Activated CD8-positive, alpha-beta memory T cell treated with anti-CD3 and anti-CD28 coated beads, Interleukin-2, amount 50 U/mL, for 48 hours (primary cell): ENCODE measurements around the gene NTN3.
"Not testable (repeated sequence)": the region's sequence is repeated elsewhere in the genome, so short reads cannot be mapped to it uniquely, and the experiment has no call there.

Experiments used
- DNase-seq: peaks from one replicate; pipeline ENCODE4 v3.0.0-alpha.2; 2020

NTN3 gene

DNA sequence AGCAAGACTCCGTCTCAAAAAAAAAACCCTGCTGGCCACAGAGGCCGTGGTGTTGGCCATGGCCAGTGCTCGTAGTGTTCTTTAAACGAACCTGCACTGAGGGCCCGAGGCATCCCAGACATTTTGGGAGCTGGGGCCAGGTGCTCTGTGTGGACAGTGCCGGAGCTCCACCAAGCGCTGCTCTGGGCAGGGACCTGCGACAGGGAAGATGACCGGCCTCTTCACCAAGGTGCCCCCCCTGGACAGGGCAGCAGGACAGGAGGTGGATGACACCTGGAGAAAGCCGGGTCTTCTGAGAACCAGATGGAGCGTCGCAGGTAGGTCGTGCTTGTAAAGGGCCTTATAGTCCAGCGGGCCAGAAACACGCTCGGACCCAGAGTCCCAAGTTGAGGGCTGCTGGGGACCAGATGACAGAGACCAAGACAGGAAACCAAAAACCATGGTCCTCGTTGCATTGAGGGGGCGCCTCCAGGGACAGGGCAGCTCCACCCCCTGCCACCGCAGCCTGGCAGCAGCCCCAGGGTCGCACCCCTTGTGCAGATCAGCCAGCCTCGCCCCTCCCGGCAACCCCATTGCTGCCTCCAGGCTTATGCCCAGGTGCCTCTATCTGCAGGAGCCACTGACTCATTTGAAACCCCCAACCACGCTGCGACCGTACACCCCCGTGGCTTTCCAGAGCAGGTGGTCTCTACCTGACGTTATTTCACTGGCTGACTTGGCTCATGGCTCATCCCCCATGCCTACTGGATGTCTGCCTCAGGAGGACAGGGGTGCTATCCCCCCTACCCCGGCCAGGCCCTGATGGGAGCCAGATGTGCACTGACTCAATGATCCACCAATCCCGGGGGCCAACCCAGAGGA lies 4.2 kb upstream of the NTN3 start:
- DNase-seq = no peak

DNA sequence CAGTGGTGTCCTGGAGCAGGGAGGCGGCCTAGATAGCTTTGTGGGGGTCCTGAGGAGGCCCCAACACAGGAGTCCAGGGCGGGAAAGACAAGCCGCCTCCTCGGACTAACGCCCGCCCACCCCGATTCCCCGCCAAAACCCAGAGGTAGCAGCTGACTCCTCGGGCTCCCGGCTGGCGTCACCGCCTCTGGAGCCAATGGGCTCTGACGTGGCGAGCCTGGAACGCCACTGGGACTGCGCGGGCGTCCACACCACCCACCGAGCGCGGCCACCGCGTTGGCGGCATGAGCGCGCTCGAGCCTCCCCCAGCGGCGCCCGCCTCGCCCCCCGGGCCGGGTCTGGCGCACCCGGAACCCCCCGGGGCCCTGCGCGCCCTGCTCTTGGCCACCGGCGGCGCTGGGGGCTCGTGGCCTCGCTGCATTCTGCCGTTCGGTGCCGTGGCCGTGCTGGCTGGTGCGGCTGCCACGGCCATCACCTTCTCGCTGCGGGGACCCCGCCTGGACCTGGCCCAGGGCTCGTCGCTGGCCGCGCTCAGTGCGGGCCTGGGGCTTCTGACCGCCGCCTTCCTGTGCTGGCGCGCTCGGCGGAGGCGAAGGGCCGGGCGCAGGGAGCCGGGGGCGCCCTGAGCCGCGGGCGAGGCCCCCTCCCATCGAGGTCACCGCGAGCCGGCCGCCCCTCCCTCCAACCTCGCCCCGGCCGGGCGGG lies 3.4 kb upstream of the NTN3 start:
- peak; percentile 71 for DNase-seq

DNA sequence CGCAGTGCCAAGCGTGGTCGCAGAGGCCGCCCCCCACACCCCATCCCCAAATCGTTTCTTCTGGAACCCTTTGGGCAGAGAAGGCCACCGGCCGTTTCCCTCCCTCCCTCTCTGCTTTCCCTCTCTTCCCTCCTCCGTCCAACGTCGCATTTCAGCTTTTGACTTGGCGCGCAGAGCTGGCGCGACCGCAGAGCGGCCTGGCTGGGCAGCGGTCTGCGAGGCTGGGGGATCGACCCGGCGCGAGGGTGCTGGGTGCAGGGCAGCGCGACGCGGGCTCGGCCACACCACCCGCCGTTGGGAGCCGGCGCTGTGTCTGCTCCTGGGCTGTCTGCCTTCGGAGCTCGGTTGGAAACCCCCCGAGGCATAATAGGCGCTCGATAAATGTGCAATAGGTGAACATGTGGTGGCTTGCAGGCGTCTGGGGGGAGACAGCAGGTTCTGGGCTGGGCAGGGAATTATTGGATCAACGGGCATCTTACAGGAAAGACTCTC lies 2.8 kb upstream of the NTN3 start:
- DNase-seq = no peak

DNA sequence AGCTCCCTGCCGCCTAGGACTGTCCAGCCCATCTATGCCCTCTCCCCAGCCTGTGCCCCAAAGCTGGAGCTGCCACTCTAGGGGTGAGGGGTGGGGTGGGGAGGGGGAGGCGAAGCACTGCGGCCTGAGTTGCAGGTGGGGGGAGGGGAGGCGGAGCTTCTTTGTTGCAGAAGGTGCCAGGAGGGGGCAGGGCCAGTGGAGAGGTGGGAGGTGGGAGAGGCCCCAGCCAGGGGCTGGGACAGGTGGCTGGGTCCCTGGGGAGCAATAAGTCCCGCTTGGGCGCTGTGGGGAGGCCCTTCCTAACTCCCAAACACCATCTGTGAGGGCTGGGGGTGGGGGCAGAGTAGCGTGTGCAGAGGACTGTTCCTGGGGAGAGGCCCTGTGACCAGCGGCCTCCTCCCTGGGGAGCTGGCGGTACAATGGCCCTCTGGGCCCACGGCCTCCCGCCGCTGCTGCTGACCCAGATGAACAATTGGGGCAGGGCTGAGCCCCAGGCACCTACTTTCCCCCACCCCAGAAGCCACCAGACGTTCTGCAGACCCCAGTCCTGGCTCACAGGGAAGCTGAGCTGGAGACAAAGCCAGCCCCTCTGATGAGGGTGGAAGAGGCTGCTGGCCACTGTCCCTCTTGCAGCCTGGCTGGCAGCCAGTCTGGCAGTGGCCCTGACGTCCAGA lies 2.2 kb upstream of the NTN3 start:
- no peak for DNase-seq

DNA sequence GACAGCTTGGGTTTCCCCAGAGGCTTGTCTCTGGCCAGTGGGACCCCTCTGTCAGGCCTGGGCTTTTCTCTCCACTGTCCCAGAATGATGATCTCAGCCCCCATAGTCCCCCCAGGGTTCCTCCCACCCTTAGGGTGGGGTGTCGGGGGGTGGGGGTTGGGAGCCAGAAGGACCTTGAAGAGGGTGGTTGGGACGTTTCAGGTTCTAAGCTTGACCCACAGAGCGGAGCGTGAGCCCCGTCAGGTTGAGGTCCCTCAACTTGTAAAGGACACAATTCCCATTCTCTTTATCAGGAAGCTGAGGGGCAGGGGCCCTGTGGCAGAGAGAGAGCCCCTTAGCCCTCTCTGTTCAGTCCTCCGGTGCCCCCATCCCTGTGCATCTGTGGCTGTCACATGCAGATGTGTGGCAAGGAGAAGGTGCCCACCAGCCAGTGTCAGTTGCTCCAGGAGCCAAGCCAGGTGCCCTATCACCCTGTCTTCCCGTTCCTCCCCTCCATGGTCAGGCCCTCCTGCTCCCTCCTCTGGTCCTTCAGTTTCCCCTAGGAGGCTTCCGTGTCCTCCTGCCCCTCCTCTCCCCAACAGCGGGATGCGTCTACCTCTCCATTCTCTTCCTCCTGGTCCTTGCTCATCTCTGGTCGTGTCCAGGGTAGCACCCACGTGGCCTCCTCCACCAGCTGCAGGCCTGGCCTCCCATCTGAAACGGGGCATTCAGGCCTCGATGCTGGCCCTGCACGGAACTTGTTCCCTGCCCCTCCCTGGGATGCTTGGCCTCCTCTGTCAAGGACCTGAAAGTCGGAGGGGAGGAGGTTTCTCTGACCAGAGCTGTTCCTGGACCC lies 1.5 kb upstream of the NTN3 start:
- DNase-seq = no peak

DNA sequence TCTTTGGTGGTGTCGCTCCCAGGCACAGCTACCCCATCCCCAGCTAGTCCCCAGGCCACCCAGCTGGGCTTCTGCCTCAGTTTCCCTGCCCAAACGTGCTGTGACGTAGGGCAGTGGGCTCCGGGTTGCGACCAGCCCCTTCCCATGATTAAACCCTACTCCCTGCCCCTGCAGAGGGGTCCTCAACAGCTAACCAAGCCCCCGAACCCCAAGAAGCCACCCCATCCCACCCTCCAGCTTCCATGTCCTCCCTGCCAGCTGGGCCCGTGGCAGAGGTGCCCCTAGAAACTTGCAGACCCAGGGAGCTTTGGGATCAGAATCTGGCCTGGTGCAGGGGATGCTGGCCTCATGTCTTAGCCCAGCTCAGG lies 879 bp upstream of the NTN3 start:
- no peak for DNase-seq

DNA sequence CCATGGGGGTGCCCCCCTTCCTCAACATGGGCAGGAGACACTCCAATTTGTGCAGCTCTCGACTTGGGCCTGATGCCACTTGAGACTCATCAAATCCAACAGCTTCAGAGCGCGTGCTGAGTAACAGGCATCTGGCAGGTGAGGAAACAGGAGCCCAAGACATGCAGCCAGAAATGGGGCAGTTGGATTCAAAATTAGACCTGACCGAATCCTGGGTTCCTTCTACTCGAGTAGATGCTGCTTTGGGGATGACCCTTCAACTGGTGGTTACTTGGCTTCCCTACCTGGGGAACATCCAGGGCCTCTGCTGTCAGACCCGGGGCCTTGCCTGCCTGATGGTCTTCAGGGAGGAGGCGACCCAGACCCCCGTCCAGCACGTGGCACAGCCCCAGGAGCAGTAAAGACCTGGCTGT lies 488 bp upstream of the NTN3 start:
- DNase-seq = no peak

DNA sequence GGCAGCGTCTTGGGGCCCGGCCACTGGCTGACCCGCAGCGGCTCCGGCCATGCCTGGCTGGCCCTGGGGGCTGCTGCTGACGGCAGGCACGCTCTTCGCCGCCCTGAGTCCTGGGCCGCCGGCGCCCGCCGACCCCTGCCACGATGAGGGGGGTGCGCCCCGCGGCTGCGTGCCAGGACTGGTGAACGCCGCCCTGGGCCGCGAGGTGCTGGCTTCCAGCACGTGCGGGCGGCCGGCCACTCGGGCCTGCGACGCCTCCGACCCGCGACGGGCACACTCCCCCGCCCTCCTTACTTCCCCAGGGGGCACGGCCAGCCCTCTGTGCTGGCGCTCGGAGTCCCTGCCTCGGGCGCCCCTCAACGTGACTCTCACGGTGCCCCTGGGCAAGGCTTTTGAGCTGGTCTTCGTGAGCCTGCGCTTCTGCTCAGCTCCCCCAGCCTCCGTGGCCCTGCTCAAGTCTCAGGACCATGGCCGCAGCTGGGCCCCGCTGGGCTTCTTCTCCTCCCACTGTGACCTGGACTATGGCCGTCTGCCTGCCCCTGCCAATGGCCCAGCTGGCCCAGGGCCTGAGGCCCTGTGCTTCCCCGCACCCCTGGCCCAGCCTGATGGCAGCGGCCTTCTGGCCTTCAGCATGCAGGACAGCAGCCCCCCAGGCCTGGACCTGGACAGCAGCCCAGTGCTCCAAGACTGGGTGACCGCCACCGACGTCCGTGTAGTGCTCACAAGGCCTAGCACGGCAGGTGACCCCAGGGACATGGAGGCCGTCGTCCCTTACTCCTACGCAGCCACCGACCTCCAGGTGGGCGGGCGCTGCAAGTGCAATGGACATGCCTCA lies 773 bp downstream of the NTN3 start:
- DNase-seq = no peak

DNA sequence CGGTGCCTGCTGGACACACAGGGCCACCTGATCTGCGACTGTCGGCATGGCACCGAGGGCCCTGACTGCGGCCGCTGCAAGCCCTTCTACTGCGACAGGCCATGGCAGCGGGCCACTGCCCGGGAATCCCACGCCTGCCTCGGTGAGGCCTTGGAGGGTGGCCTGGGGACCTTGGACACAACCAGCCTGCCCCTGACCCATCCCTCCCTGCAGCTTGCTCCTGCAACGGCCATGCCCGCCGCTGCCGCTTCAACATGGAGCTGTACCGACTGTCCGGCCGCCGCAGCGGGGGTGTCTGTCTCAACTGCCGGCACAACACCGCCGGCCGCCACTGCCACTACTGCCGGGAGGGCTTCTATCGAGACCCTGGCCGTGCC lies 1.4 kb downstream of the NTN3 start:
- DNase-seq = no peak

DNA sequence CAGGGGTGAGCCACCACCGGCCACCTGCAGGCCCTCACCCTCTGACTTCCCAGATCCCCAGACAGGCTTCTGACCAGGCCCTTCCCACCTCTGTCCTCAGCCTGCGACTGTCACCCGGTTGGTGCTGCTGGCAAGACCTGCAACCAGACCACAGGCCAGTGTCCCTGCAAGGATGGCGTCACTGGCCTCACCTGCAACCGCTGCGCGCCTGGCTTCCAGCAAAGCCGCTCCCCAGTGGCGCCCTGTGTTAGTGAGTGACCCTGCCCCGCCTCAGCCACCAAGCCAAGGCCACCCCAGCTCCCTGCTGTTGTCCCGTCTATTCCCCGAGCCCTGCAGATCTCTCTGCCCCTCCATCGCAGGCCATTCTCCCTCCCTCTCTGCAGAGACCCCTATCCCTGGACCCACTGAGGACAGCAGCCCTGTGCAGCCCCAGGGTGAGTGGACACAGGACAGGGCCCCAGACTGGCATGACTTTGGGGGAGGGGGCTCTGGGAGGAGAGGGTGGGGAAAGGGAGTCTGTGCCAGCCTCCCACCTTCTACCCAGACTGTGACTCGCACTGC lies 1.9 kb downstream of the NTN3 start:
- DNase-seq = no peak

DNA sequence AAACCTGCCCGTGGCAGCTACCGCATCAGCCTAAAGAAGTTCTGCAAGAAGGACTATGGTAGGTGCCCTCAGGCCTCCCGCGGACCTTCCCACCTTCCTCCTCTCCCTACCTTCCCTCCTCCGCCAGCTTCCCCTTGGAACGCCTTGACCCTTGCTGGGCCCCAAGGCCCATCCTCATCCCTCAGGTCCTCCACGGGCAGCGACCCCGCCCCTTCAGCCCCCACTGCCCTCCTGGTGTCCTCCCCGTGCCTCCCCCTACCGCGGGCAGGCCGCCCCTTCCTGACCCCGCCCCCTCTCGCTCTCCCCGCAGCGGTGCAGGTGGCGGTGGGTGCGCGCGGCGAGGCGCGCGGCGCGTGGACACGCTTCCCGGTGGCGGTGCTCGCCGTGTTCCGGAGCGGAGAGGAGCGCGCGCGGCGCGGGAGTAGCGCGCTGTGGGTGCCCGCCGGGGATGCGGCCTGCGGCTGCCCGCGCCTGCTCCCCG lies 2.4 kb downstream of the NTN3 start:
- peak; percentile 61 for DNase-seq

DNA sequence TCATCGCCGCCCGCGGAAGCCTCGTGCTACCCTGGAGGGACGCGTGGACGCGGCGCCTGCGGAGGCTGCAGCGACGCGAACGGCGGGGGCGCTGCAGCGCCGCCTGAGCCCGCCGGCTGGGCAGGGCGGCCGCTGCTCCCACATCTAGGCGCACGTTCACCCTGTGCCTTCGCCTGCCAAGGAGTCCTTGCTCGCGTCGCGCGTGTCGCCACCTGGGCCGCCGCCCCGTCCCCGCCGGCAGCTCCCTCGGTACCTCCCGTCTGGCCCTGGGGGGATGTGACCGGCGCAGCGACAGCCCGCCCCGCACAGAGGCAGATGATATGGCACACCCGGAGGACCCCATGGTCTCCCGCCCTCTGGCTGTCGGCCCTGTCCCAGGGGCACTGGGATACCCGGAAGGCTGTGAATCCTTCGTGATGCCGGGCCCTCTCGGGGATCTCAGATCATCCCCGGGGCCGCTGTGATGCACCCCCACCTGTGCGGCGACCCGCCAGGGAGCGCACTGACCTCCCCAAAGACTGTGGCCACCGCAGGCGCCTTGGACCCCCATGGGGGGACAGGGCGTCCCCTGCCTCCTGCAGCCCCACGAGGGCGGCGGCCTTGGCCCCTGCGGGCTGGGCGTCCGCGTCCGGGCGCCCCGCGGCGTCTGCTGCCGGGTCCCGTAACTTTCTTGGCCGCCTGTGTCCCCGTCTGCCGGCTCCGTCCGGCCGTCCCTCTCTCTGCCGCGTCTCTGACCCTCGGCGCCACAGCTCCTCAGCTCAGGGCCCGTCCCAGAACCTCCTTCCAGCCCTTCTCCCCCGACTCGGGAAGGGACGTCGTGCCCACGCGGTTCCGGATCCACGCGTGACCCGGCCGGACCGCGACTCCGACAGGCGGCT lies 3.1 kb downstream of the NTN3 start:
- DNase-seq = peak; percentile 79

DNA sequence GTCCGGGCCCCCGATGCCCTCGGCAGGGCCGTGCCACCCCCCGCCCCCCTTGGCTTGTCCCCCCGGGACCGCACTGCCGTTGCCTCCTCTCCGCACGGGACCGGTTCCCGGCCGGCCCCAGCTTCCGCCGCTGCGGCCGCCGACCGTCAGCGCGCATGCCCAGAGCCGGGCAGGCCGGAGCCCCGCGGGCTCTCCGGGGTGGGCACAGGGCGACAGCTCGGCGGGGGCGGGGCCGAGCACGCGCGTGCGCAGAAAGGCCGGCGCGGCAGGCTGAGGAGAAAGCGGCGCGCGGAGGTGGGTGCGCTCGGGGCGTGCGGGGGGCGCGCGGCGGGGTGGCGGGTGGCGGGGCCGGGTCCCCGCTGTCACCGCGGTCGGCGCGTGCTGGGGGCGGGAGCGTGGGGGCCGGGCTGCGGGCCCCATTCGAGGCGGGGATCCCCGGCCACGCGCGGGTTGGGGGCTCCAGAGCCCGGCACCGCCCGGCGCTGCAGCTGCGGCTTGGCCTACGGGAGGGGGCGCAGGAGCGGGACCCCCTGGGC lies 3.8 kb downstream of the NTN3 start, which contains the start of gene TBC1D24:
Gene TBC1D24, plus strand, starts transcription at position 251 of the 536 bp plus-strand sequence. CDS start 21,022 bp downstream, outside the sequence.
- peak; percentile 95 for DNase-seq

DNA sequence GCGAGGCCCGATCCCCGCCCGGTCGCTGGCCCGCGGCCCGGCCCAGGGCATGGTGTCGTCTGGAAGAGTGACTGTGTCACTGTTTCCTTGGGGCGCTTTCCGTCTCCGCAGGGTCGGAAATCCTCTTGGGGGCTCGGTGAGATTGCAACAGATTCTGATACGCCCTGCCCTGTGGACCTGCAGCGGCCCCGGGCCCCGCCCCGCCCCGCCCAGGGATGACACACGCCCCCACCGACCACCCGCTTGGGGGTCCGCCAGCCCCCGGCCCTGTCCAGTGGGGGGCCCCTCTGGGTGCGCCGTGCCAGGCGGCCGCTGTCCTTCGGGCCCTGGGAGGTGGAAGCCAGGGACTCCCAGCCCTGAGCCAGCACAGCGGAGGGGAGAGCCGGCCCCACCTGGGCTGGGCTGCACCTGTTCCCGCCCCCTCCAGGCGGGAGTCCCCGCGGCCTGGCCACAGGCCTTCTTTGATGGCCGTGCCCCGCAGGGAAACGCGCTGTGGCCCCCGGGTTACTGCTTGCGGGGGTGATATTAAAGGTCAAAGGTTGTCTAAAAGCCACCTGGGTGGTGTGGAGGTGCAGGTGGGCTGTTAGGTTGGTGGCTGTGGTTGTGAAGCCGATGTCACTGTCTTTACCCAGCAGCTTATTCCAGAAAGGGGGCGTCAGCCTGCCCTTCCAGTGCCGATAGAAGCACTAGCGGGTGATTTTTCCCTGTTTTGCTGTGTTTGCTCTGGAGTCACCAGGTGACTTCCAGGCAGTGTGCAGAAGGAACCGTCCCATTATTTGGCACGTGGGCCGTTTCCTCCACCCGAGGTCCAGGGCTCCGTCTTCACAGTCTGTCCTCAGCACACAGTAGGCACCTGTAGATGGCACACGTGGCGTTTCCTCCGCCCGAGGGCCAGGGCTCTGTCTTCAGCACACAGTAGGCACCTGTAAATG lies 4.6 kb downstream of the NTN3 start:
- DNase-seq = peak; percentile 70

DNA sequence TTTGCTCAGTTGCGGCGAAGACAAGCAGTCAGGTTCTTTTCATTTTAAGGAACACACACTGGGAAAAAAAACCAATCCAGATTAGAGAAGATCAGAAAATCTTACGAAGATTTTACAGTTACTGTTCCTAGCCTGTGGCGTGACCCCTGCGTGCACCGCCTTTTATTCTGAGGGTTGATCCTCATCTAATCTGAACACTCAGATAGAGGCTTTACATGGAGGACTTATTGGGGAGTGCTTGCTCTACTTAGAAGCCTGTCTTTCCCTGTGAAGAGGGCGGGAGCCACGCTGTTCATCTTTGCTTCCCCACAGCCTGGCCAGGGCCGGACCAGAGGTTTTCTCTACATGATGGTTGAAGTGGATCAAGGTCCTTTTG lies 5.2 kb downstream of the NTN3 start:
- no peak for DNase-seq

DNA sequence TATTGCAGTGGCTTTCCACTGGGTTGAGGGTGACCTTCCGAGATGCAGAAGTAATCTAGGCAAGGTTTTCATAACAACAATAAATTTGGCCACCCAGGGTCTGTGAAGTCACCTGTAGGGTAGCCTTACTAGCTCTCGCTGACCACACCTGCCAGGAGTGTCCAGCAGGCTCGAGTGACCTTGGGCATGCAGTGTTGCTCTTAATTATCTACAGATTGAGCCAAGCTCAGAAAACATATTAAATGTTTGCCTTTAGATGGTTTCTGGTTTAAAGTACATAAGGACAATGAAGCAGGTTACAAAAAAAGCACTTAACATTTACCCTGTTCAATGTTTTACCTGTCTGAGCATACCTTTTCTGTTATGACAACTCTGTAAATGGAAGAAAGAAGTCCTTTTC lies 5.6 kb downstream of the NTN3 start:
- no peak for DNase-seq

DNA sequence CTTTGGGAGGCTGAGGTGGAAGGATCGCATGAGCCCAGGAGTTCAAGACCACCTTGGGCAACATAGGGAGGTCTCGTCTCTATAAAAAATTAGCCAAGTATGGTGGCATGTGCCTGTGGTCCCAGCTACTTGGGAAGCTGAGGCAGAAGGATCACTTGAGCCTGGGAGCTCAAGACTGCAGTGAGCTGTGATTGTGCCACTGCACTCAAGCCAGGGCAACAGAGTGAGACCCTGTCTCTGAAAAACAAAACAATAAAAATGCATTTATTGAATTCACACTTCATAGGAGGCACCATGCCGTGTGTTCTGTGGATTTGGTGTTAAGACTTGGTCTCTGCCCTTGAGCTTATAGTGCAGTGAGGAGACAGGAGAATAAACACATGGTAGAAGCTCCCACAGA lies 6.2 kb downstream of the NTN3 start:
- no peak for DNase-seq

DNA sequence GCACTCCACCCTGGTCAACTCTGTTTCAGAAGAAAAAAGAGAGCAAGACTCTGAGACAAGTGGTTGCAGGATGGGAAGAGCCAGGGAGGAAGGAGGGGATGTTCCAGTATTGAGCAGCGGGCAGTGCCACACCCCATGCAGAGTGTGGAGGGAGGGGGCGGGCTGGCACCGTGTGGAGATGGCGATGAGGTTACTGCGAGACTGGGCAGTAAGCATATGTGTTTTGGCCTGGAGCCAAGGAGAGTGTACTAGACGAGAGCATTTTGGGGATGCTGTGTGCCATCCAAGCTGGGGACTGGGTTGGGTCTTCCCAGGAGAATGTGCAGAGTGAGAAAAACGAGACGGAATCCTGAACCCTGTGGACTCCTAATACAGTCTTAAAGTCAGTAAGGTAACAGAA lies 7.2 kb downstream of the NTN3 start:
- DNase-seq = no peak

DNA sequence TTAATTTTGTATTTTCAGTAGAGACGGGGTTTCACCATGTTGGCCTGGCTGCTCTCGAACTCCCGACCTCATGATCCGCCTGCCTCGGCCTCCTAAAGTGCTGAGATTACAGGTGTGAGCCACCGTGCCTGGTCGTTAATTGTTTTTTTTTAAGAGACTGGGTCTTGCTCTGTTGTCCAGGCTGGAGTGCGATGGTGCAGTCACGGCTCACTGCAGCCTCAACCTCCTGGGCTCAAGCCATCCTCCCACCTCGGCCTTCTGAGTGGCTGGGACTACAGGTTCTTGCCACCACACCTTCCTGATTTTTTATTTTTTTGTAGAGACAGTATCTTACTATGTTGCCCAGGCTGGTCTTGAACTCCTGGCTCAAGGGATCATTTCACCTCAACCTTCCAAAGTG lies 8.9 kb downstream of the NTN3 start:
- not testable (repeated sequence) for DNase-seq
